IMR-90 (cell line): ENCODE results near the gene FGGY. TPM values are rescaled to one million over a fixed set of nuclear protein-coding genes. Genes with fewer than 3 reads are reported as not detected.
A peak's percentile ranks its signal among the peaks of the same experiment; 100 is the strongest.

Source experiments
- ATAC-seq: fragments of 200-7000 bp; cut with Tn5 transposase; 2 replicates; pipeline ENCODE4 v1.9.1; 2020; ENCODE audit warnings: low read depth, mild to moderate bottlenecking, moderate library complexity
- BruUV-seq: library from RNA; stranded (reverse); fragments of 400-500 nt; replicated peaks from 2 replicates; lab custom pipeline; 2021; lab: Mats Ljungman, UMichigan
- CTCF ChIA-PET: fragments of 300-600 bp; formaldehyde crosslinking; extraction: SDS; loops from one replicate; lab custom pipeline; 2021; ENCODE audit warnings: antibody characterized with exemption; lab: Yijun Ruan, JAX
- POLR2A ChIA-PET: fragments of 300-600 bp; sonication (Branson Sonifier 250); formaldehyde crosslinking; loops from one replicate; lab custom pipeline; 2022; ENCODE audit warnings: antibody characterized with exemption; ENCODE audit not compliant: unreplicated experiment; lab: Charles Lee
- DNase-seq: peaks from one replicate; pipeline ENCODE4 v3.0.0; 2013
- H2AFZ ChIP-seq: replicated peaks from 2 replicates; pipeline ENCODE3; 2013; ENCODE audit warnings: low read length, mild to moderate bottlenecking; ENCODE audit not compliant: poor library complexity
- H2AK5ac ChIP-seq: 2 replicates; pipeline ENCODE4 v1.6.1; 2013; ENCODE audit warnings: low read depth, low read length, inconsistent platforms
- H2AK9ac ChIP-seq: replicated peaks from 2 replicates; pipeline ENCODE3; 2013; ENCODE audit warnings: mild to moderate bottlenecking, low read depth, low read length, moderate library complexity; ENCODE audit not compliant: poor library complexity
- H2BK120ac ChIP-seq: 2 replicates; pipeline ENCODE4 v1.6.1; 2013; ENCODE audit warnings: low read depth, low read length, inconsistent platforms
- H2BK15ac ChIP-seq: 3 replicates; pipeline ENCODE4 v1.6.1; 2013; ENCODE audit warnings: low read depth, low read length, inconsistent platforms
- H2BK20ac ChIP-seq: 2 replicates; pipeline ENCODE4 v1.6.1; 2013; ENCODE audit warnings: low read depth, mild to moderate bottlenecking, inconsistent platforms, low read length, moderate library complexity
- H2BK5ac ChIP-seq: 2 replicates; pipeline ENCODE4 v1.6.1; 2013; ENCODE audit warnings: mild to moderate bottlenecking, low read depth, low read length, inconsistent platforms; ENCODE audit not compliant: poor library complexity, severe bottlenecking
- H3K14ac ChIP-seq: replicated peaks from 2 replicates; pipeline ENCODE4 v1.6.1; 2013; ENCODE audit warnings: low read depth, low read length, inconsistent platforms
- H3K18ac ChIP-seq: 2 replicates; pipeline ENCODE4 v1.6.1; 2013; ENCODE audit warnings: low read depth, low read length, control low read depth
- H3K23ac ChIP-seq: 2 replicates; pipeline ENCODE4 v1.6.1; 2013; ENCODE audit warnings: low read depth, low read length, inconsistent platforms
- H3K27ac ChIP-seq: 2 replicates; pipeline ENCODE4 v1.5.1; 2013; ENCODE audit warnings: mild to moderate bottlenecking, control low read depth, low read length; ENCODE audit not compliant: insufficient read depth
- H3K27me3 ChIP-seq: 2 replicates; pipeline ENCODE4 v1.6.1; 2013; ENCODE audit warnings: low read length; ENCODE audit not compliant: control insufficient read depth, insufficient read depth
- H3K36me3 ChIP-seq: 2 replicates; pipeline ENCODE4 v1.6.1; 2013; ENCODE audit warnings: low read length, mixed read lengths; ENCODE audit not compliant: control insufficient read depth, insufficient read depth
- H3K4ac ChIP-seq: 2 replicates; pipeline ENCODE4 v1.6.1; 2013; ENCODE audit warnings: low read depth, low read length, inconsistent platforms
- H3K4me1 ChIP-seq: 2 replicates; pipeline ENCODE4 v1.6.1; 2013; ENCODE audit warnings: low read length, mixed read lengths; ENCODE audit not compliant: control insufficient read depth, insufficient read depth
- H3K4me2 ChIP-seq: 2 replicates; pipeline ENCODE4 v1.6.1; 2013; ENCODE audit warnings: low read depth, mild to moderate bottlenecking, control low read depth, low read length, moderate library complexity
- H3K4me3 ChIP-seq: 2 replicates; pipeline ENCODE4 v1.5.1; 2013; ENCODE audit warnings: low read depth, mild to moderate bottlenecking, control low read depth, low read length, moderate library complexity; ENCODE audit not compliant: insufficient read depth
- H3K56ac ChIP-seq: 2 replicates; pipeline ENCODE4 v1.6.1; 2013; ENCODE audit warnings: low read length, inconsistent platforms; ENCODE audit not compliant: insufficient read depth; ENCODE audit errors: extremely low read depth
- H3K79me1 ChIP-seq, 2 experiments: 2 replicates each; pipeline ENCODE4 v1.6.1; 2013; ENCODE audit warnings: low read length in 2 of 2, inconsistent platforms in 1 of 2, low read depth in 1 of 2
- H3K9ac ChIP-seq: 2 replicates; pipeline ENCODE4 v1.6.1; 2013; ENCODE audit warnings: low read depth, low read length, control low read depth
- H3K9me1 ChIP-seq: 2 replicates; pipeline ENCODE4 v1.6.1; 2013; ENCODE audit warnings: low read length, inconsistent platforms; ENCODE audit not compliant: insufficient read depth
- H3K9me3 ChIP-seq: 2 replicates; pipeline ENCODE4 v1.6.1; 2013; ENCODE audit warnings: low read length; ENCODE audit not compliant: control insufficient read depth, insufficient read depth
- H4K20me1 ChIP-seq: 2 replicates; pipeline ENCODE4 v1.6.1; 2013; ENCODE audit warnings: low read length, inconsistent platforms; ENCODE audit not compliant: insufficient read depth
- H4K5ac ChIP-seq: 2 replicates; pipeline ENCODE4 v1.6.1; 2013; ENCODE audit warnings: mild to moderate bottlenecking, low read depth, low read length, control low read depth
- H4K8ac ChIP-seq, 2 experiments: 2 replicates each; pipeline ENCODE4 v1.6.1; 2013; ENCODE audit warnings: low read depth in 2 of 2, low read length in 2 of 2, control low read depth in 1 of 2, inconsistent platforms in 1 of 2
- H4K91ac ChIP-seq: 2 replicates; pipeline ENCODE4 v1.6.1; 2013; ENCODE audit warnings: low read depth, low read length, inconsistent platforms; ENCODE audit not compliant: insufficient read depth
- BHLHE40 ChIP-seq: fragments of 150-350 bp; IDR thresholded peaks from 2 replicates; pipeline ENCODE4 v1.6.1; 2016; ENCODE audit warnings: mild to moderate bottlenecking, low read depth, low read length
- CEBPB ChIP-seq: IDR thresholded peaks from 2 replicates; pipeline ENCODE4 v1.6.1; 2012; ENCODE audit warnings: low read depth, low read length, improper control_type of control experiment
- CHD1 ChIP-seq: IDR thresholded peaks from 2 replicates; pipeline ENCODE4 v1.6.1; 2012; ENCODE audit warnings: low read depth, low read length, improper control_type of control experiment
- FOS ChIP-seq: fragments of 150-350 bp; IDR thresholded peaks from 2 replicates; pipeline ENCODE4 v1.6.1; 2016; ENCODE audit warnings: low read depth, low read length
- MXI1 ChIP-seq: IDR thresholded peaks from 2 replicates; pipeline ENCODE4 v1.6.1; 2012; ENCODE audit warnings: low read depth, mild to moderate bottlenecking, low read length, moderate library complexity, borderline replicate concordance
- RAD21 ChIP-seq: IDR thresholded peaks from 2 replicates; pipeline ENCODE4 v1.6.1; 2012; ENCODE audit warnings: low read length, improper control_type of control experiment
- RCOR1 ChIP-seq: IDR thresholded peaks from 2 replicates; pipeline ENCODE4 v1.6.1; 2012; ENCODE audit warnings: mild to moderate bottlenecking, low read length, improper control_type of control experiment; ENCODE audit not compliant: insufficient replicate concordance
- WGBS, 2 experiments: methylation state at CpG; one replicate each; pipeline versions ENCODE4 v1.1.5 to v1.1.7; 2013; ENCODE audit warnings: missing lambda C conversion rate in 2 of 2; ENCODE audit not compliant: insufficient read length in 1 of 2; ENCODE audit errors: extremely low coverage in 2 of 2; 5-methylcytosine and 5-hydroxymethylcytosine counted together
- dilution Hi-C: fragments of 300-500 bp; cut with HindIII; formaldehyde crosslinking; loops from one replicate; pipeline ENCODE4 v1.14.3; 2018; ENCODE audit warnings: low sequenced_read_pairs; ENCODE audit not compliant: unreplicated experiment
- in situ Hi-C: fragments of 300-500 bp; cut with MboI; formaldehyde crosslinking; loops from 3 replicates; pipeline ENCODE4 v1.14.3; 2019; ENCODE audit warnings: low sequenced_read_pairs, inconsistent platforms, mixed read lengths
- intact Hi-C: fragments of 100-400 bp; cut with micrococcal nuclease; formaldehyde crosslinking; loops from 2 replicates; pipeline ENCODE4 v1.10.0; 2022
- polyA plus RNA-seq, 3 experiments: library from polyadenylated mRNA; depleted of rRNA; stranded (reverse); fragments of >200 nt; gene quantifications; 2 replicates each; pipeline ENCODE4 v1.2.3, GENCODE V29; 2012; ENCODE audit warnings: low replicate concordance in 1 of 3
- total RNA-seq: library from RNA; depleted of rRNA; stranded (reverse); fragments of >200 nt; gene quantifications from 2 replicates; pipeline ENCODE4 v1.2.3, GENCODE V29; 2012
- TF ChIP-seq, protein P1 (sequence below): fragments of 150-350 bp; IDR thresholded peaks from 2 replicates; pipeline ENCODE4 v1.6.1; 2017; ENCODE audit warnings: mild to moderate bottlenecking, antibody characterized with exemption, low read length, low read depth
- TF ChIP-seq, protein P2 (sequence below): conservative IDR thresholded peaks from 2 replicates; pipeline ENCODE4 v1.5.1; 2012; ENCODE audit warnings: mild to moderate bottlenecking, low read depth, low read length, improper control_type of control experiment

Gene FGGY
- total and polyA plus RNA-seq, 2 of the 4 experiments (the other 2 are of a cell fraction), result 5.6 to 14.0 TPM

DNA sequence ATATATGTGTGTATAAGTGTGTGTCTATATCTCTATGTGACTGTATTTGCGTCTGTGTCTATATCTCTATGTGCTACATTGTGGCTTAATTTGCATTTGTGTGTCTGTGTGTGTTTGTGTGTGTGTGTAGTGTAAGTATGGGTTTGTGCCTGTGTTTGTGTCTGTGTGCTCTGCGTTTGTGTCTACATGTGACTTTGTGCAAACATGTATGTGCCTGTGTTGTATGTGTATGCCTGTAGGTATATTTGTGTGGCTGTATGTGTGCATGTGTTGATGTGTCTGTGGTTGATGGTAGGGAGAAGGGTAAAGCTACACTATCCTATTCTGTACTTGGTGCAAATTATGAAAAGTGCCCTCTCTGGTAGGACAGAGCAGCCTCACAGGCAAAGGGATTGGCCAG lies 7.3 kb upstream of the FGGY start:
- no peak overlapping the region for H2AK9ac ChIP-seq
- dilution Hi-C loops (no loop called here), intact Hi-C loops (no loop called here)

More for the DNA sequence above, 7.3 kb upstream of the FGGY start:
- no peak for ATAC-seq
- Histone ChIP-seq H2AFZ (peak overlapping the region; percentile 14), H4K8ac (no peak overlapping the region), H3K4ac (no peak overlapping the region), H3K4me1 (peaks cover 2% of the 10 kb centered on the region), H3K9me1 (no peaks in the 10 kb centered on the region; the same call in none of the 2 replicates), H2AK5ac (0 out of 2 replicates have a peak overlapping the region, but pooled peaks have one; percentile 75), H3K27ac (no peak overlapping the region), H4K20me1 (no peaks in the 10 kb centered on the region), H4K91ac (no peak overlapping the region), H2BK5ac (peak overlapping the region; percentile 3), H3K23ac (no peak overlapping the region), H3K4me2 (no peak overlapping the region), H2BK120ac (no peak overlapping the region), H2BK15ac (no peak overlapping the region), H4K5ac (no peak overlapping the region; the same call in 1 of the 2 replicates), H3K36me3 (no peaks in the 10 kb centered on the region), H3K56ac (no peak overlapping the region), H3K14ac (no peak overlapping the region), H2BK20ac (no peak overlapping the region), H3K79me1 (no peaks in the 10 kb centered on the region), H3K9me3 (no peaks in the 10 kb centered on the region), H3K27me3 (no peaks in the 10 kb centered on the region), H3K9ac (no peak overlapping the region), H3K4me3 (no peak overlapping the region), H3K18ac (no peak overlapping the region)
- no peak for DNase-seq
- ChIA-PET CTCF (no interaction called here), POLR2A (no interaction called here)
- in situ Hi-C loops, result loop anchor here (25.0 kb wide), 1 partner anchor 502 kb away; the partner anchor contains the start of gene JUN
- 80% methylated on average over 1 of the region's 2 CpGs; no CpG with 5 or more reads in 1 of the 2 experiments for WGBS, 2 experiments
- no TSS peak for BruUV-seq
- TF ChIP-seq, protein P1, sequence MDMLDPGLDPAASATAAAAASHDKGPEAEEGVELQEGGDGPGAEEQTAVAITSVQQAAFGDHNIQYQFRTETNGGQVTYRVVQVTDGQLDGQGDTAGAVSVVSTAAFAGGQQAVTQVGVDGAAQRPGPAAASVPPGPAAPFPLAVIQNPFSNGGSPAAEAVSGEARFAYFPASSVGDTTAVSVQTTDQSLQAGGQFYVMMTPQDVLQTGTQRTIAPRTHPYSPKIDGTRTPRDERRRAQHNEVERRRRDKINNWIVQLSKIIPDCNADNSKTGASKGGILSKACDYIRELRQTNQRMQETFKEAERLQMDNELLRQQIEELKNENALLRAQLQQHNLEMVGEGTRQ, result no peak
- no peak for TF ChIP-seq RAD21
- no peak for TF ChIP-seq MXI1
- TF ChIP-seq, protein P2, sequence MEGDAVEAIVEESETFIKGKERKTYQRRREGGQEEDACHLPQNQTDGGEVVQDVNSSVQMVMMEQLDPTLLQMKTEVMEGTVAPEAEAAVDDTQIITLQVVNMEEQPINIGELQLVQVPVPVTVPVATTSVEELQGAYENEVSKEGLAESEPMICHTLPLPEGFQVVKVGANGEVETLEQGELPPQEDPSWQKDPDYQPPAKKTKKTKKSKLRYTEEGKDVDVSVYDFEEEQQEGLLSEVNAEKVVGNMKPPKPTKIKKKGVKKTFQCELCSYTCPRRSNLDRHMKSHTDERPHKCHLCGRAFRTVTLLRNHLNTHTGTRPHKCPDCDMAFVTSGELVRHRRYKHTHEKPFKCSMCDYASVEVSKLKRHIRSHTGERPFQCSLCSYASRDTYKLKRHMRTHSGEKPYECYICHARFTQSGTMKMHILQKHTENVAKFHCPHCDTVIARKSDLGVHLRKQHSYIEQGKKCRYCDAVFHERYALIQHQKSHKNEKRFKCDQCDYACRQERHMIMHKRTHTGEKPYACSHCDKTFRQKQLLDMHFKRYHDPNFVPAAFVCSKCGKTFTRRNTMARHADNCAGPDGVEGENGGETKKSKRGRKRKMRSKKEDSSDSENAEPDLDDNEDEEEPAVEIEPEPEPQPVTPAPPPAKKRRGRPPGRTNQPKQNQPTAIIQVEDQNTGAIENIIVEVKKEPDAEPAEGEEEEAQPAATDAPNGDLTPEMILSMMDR, result no peak
- TF ChIP-seq CHD1, result no peak
- TF ChIP-seq RCOR1, result no peak
- TF ChIP-seq FOS, result no peak
- no peak for TF ChIP-seq BHLHE40
- no peak for TF ChIP-seq CEBPB
